ENCODE data around the gene DCAF11. TPM values are rescaled to one million over a fixed set of nuclear protein-coding genes. Genes with fewer than 3 reads are reported as not detected.

Gene DCAF11
- total RNA-seq, 1 donor from 2014 or later = 26.9 TPM

- H3K4me3 ChIP-seq (ENCODE audit: insufficient read depth, low read depth, low read length) = no peak overlapping the region
- no peaks in the 10 kb centered on the region for H3K4me1 ChIP-seq (ENCODE audit: insufficient read depth, low read length)
- H3K4me2 ChIP-seq (ENCODE audit: low read length) = no peak overlapping the region
- no peaks in the 10 kb centered on the region for H3K9me3 ChIP-seq (ENCODE audit: insufficient read depth, low read depth, low read length)
- DNase-seq (ENCODE audit: low read depth) = no peak
- no peaks in the 10 kb centered on the region for H3K27me3 ChIP-seq (ENCODE audit: insufficient read depth, low read length)
- no peak overlapping the region for H3K9ac ChIP-seq (ENCODE audit: low read length)
- peaks cover under 1% of the 10 kb centered on the region for H3K36me3 ChIP-seq (ENCODE audit: insufficient read depth, low read length)
- FAIRE-seq = no peak
- Mint-ChIP-seq H3K27ac (ENCODE audit: unreplicated experiment) (no peak overlapping the region), H3K36me3 (ENCODE audit: low read depth, unreplicated experiment) (peaks cover 13% of the 10 kb centered on the region), H3K4me3 (ENCODE audit: unreplicated experiment) (no peak overlapping the region), H3K27me3 (ENCODE audit: low read depth, unreplicated experiment) (peaks cover 6% of the 10 kb centered on the region), H3K4me1 (ENCODE audit: low read depth, unreplicated experiment) (peaks cover 2% of the 10 kb centered on the region), H3K9me3 (ENCODE audit: unreplicated experiment) (no peaks in the 10 kb centered on the region)
- no peaks in the 10 kb centered on the region for H3K79me2 ChIP-seq (ENCODE audit: insufficient read depth, low read length)
- no peak overlapping the region for H3K27ac ChIP-seq (ENCODE audit: low read depth, low read length)
- no peaks in the 10 kb centered on the region for H4K20me1 ChIP-seq (ENCODE audit: insufficient read depth, low read length)
- no peak for TF ChIP-seq EZH2 (IDR thresholded peaks at IDR 0.05; ENCODE audit: insufficient read depth, low read length)
- H2AFZ ChIP-seq (ENCODE audit: low read depth, low read length) = no peak overlapping the region
These were observed 12.4 kb downstream of the DCAF11 start for GRCh38 chr14:24126939-24127338.

- no peak overlapping the region for H3K9ac ChIP-seq (ENCODE audit: low read length)
- no peak overlapping the region for H3K27ac ChIP-seq (ENCODE audit: low read depth, low read length)
- H2AFZ ChIP-seq (ENCODE audit: low read depth, low read length) = no peak overlapping the region
- Mint-ChIP-seq H3K4me3 (ENCODE audit: unreplicated experiment) (no peak overlapping the region), H3K9me3 (ENCODE audit: unreplicated experiment) (no peaks in the 10 kb centered on the region), H3K27me3 (ENCODE audit: low read depth, unreplicated experiment) (peaks cover 8% of the 10 kb centered on the region), H3K4me1 (ENCODE audit: low read depth, unreplicated experiment) (peaks cover 2% of the 10 kb centered on the region), H3K36me3 (ENCODE audit: low read depth, unreplicated experiment) (peaks cover 10% of the 10 kb centered on the region), H3K27ac (ENCODE audit: unreplicated experiment) (no peak overlapping the region)
- H3K4me2 ChIP-seq (ENCODE audit: low read length) = no peak overlapping the region
- no peaks in the 10 kb centered on the region for H4K20me1 ChIP-seq (ENCODE audit: insufficient read depth, low read length)
- H3K27me3 ChIP-seq (ENCODE audit: insufficient read depth, low read length) = no peaks in the 10 kb centered on the region
- no peak overlapping the region for H3K4me3 ChIP-seq (ENCODE audit: insufficient read depth, low read depth, low read length)
- TF ChIP-seq, protein P1, sequence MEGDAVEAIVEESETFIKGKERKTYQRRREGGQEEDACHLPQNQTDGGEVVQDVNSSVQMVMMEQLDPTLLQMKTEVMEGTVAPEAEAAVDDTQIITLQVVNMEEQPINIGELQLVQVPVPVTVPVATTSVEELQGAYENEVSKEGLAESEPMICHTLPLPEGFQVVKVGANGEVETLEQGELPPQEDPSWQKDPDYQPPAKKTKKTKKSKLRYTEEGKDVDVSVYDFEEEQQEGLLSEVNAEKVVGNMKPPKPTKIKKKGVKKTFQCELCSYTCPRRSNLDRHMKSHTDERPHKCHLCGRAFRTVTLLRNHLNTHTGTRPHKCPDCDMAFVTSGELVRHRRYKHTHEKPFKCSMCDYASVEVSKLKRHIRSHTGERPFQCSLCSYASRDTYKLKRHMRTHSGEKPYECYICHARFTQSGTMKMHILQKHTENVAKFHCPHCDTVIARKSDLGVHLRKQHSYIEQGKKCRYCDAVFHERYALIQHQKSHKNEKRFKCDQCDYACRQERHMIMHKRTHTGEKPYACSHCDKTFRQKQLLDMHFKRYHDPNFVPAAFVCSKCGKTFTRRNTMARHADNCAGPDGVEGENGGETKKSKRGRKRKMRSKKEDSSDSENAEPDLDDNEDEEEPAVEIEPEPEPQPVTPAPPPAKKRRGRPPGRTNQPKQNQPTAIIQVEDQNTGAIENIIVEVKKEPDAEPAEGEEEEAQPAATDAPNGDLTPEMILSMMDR (IDR thresholded peaks at IDR 0.05; ENCODE audit: insufficient read depth, low read depth, low read length) = no peak
- TF ChIP-seq EZH2 (IDR thresholded peaks at IDR 0.05; ENCODE audit: insufficient read depth, low read length) = no peak
- FAIRE-seq (no peak), DNase-seq (ENCODE audit: low read depth) (no peak)
- no peaks in the 10 kb centered on the region for H3K79me2 ChIP-seq (ENCODE audit: insufficient read depth, low read length)
- H3K9me3 ChIP-seq (ENCODE audit: insufficient read depth, low read depth, low read length) = no peaks in the 10 kb centered on the region
- no peaks in the 10 kb centered on the region for H3K4me1 ChIP-seq (ENCODE audit: insufficient read depth, low read length)
- H3K36me3 ChIP-seq (ENCODE audit: insufficient read depth, low read length) = no peaks in the 10 kb centered on the region
These were observed 13.1 kb downstream of the DCAF11 start for GRCh38 chr14:24127673-24128072.

GRCh38 chr14:24129410-24129998 is 14.9 kb downstream of the DCAF11 start:
- TF ChIP-seq, protein P1 (IDR thresholded peaks at IDR 0.05; ENCODE audit: insufficient read depth, low read depth, low read length) = no peak
- no peak for TF ChIP-seq EZH2 (IDR thresholded peaks at IDR 0.05; ENCODE audit: insufficient read depth, low read length)
- no peaks in the 10 kb centered on the region for H3K36me3 Mint-ChIP-seq (ENCODE audit: low read depth, unreplicated experiment)
- no peak overlapping the region for H2AFZ ChIP-seq (ENCODE audit: low read depth, low read length)
- no peaks in the 10 kb centered on the region for H3K9me3 Mint-ChIP-seq (ENCODE audit: unreplicated experiment)
- no peaks in the 10 kb centered on the region for H3K79me2 ChIP-seq (ENCODE audit: insufficient read depth, low read length)
- H3K4me3 ChIP-seq (ENCODE audit: insufficient read depth, low read depth, low read length) = no peak overlapping the region
- no peaks in the 10 kb centered on the region for H3K36me3 ChIP-seq (ENCODE audit: insufficient read depth, low read length)
- peaks cover 2% of the 10 kb centered on the region for H3K4me1 Mint-ChIP-seq (ENCODE audit: low read depth, unreplicated experiment)
- no peaks in the 10 kb centered on the region for H3K27me3 ChIP-seq (ENCODE audit: insufficient read depth, low read length)
- H4K20me1 ChIP-seq (ENCODE audit: insufficient read depth, low read length) = no peaks in the 10 kb centered on the region
- no peaks in the 10 kb centered on the region for H3K9me3 ChIP-seq (ENCODE audit: insufficient read depth, low read depth, low read length)
- no peak overlapping the region for H3K9ac ChIP-seq (ENCODE audit: low read length)
- FAIRE-seq (no peak), DNase-seq (ENCODE audit: low read depth) (no peak)
- no peaks in the 10 kb centered on the region for H3K4me1 ChIP-seq (ENCODE audit: insufficient read depth, low read length)
- H3K27ac Mint-ChIP-seq (ENCODE audit: unreplicated experiment) = no peak overlapping the region
- no peak overlapping the region for H3K4me2 ChIP-seq (ENCODE audit: low read length)
- no peak overlapping the region for H3K27ac ChIP-seq (ENCODE audit: low read depth, low read length)
- peaks cover 8% of the 10 kb centered on the region for H3K27me3 Mint-ChIP-seq (ENCODE audit: low read depth, unreplicated experiment)
- no peak overlapping the region for H3K4me3 Mint-ChIP-seq (ENCODE audit: unreplicated experiment)

Data from astrocyte (in vitro differentiated cells and primary cell).